ENCODE measurements around the gene AEBP1.

- TF ChIP-seq IRF1 (CRISPR knock-in tag; IDR thresholded peaks at IDR 0.05) (no peak), CTCF (IDR thresholded peaks at IDR 0.05) (no peak), AFF4 (CRISPR knock-in tag; IDR thresholded peaks at IDR 0.05; ENCODE audit: borderline replicate concordance) (no peak), ARID4B (CRISPR knock-in tag; IDR thresholded peaks at IDR 0.05; ENCODE audit: borderline replicate concordance) (no peak), KAT7 (CRISPR knock-in tag; IDR thresholded peaks at IDR 0.05; ENCODE audit: borderline replicate concordance) (no peak), SMAD3 (CRISPR knock-in tag; IDR thresholded peaks at IDR 0.05; ENCODE audit: borderline replicate concordance) (no peak), ETV6 (CRISPR knock-in tag; IDR thresholded peaks at IDR 0.05) (no peak), FOXK1 (CRISPR knock-in tag; IDR thresholded peaks at IDR 0.05) (no peak)
Observed at GRCh38 chr7:44108768-44109750, 4.9 kb downstream of the AEBP1 start.

All from WTC11 (cell line).